Left renal cortex interstitium (tissue), 4 donors: Measurements from ENCODE around the gene ATP6V1E1. TPM values are rescaled to one million over a fixed set of nuclear protein-coding genes. Genes with fewer than 3 reads are reported as not detected.
"Not testable (repeated sequence)": the region's sequence is repeated elsewhere in the genome, so short reads cannot be mapped to it uniquely, and the experiment has no call there.

Source experiments
- DNase-seq, 4 donors: peaks; one replicate each; pipeline ENCODE4 v3.0.0-alpha.2; 2013; ENCODE audit warnings: low read depth in 4 of 4, low spot score in 2 of 4, missing footprints in 1 of 4
- polyA plus RNA-seq, 4 donors: library from polyadenylated mRNA; unstranded; fragments of 120-200 nt; gene quantifications; one replicate each; pipeline ENCODE4 v1.2.1, GENCODE V29; 2013; ENCODE audit not compliant: insufficient read length in 4 of 4

ATP6V1E1 gene
- 100 to 1,000 TPM; 124 to 160 (median 131) TPM for polyA plus RNA-seq

- DNase-seq = peak; percentile 82 to 94 (median 90)
These were observed at the start of gene ATP6V1E1 for GRCh38 chr22:17628406-17629172. ATP6V1E1 (minus strand) TSS chr22:17628749; CDS start chr22:17628635, 114 bp downstream.

- no peak for DNase-seq
These were observed 47.0 kb upstream of the ATP6V1E1 start for GRCh38 chr22:17675584-17675983.

DNA sequence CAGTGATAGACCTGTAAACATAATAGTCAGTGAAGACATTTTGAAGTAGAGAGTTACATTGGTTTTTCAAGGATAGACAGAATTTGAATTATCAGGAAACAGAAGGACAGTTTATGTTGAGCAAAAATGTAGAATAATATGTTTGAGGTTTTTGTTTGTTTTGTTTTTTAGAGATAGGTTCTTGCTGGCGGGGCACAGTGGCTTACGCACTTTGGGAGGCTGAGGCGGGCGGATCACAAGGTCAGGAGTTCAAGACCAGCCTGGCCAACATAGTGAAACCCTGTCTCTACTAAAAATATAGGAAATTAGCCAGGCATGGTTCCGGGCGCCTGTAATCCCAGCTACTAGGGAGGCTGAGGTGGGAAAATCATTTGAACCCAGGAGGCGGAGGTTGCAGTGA is 45.6 kb upstream of the ATP6V1E1 start:
- DNase-seq = no peak

DNA sequence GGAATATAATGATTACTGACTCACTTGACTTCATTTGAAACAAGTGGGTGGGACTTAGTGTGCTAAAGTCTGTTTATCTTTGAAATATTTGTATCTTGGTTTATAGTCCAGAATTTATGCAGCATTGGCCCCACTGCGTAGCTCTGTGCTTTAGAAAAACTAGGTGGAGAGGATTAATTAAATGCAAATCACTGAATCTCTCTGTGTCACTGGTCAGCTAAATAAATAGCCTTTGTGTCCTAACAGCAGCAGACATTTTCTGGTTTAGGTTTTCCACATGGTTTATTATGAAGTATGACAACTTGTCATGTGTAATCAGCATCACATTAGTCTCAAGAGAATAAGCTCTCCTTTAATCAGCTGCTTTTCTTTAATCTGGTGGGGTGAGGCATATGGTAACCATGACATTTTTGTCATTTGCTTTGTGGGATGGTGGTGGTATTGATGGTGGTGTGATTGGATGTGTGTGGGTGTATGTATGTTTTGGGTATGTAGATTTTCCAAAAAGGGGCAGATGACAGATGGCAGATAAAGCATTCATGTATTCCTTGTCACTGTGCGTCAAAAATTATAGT is 44.0 kb upstream of the ATP6V1E1 start:
- DNase-seq = no peak

GRCh38 chr22:17671521-17672092 is 43.1 kb upstream of the ATP6V1E1 start:
- not testable (repeated sequence) for DNase-seq

DNA sequence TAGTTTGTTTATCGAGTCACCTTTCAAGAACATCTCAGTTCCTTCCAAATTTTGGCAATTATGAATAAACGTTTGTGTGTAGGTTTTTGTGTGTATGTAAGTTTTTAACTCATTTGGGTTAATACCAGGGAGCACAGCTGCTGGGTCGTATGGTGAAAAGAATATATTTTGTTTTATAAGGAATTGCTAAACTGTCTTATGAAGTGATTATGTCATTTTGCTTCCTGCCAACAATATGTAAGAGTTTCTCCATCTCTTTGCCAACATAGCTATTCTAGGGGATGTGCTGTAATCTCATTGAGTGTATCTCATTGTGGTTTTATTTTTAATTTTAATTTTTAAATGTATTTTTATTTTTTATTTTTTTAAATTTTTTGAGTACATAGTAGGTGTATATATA is 37.3 kb upstream of the ATP6V1E1 start:
- no peak for DNase-seq

- no peak for DNase-seq
These were observed 36.7 kb upstream of the ATP6V1E1 start for GRCh38 chr22:17665248-17665647.

GRCh38 chr22:17664414-17665055 is 36.0 kb upstream of the ATP6V1E1 start:
- DNase-seq = no peak

DNA sequence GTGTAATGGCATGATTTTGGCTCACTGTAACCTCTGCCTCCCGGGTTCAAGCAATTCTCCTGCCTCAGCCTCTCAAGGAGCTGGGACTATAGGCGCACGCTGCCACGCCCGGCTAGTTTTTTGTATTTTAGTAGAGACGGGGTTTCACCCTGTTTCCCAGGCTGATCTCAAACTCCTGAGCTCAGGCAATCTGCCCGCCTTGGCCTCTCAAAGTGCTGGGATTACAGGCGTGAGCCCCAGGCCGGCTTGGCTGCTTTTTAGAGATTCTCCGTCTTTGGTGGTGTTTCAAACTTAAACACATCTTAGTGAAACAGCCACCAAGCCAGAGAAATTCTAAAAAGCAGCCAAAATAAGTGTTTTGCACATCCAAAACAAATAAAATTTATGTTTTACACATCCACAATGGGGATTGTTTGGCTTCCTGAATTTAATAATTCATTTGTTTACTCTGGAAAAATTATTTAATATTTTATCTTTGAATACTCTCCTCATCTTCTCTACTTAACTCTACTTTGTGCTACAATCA is 28.4 kb upstream of the ATP6V1E1 start:
- DNase-seq = no peak

DNA sequence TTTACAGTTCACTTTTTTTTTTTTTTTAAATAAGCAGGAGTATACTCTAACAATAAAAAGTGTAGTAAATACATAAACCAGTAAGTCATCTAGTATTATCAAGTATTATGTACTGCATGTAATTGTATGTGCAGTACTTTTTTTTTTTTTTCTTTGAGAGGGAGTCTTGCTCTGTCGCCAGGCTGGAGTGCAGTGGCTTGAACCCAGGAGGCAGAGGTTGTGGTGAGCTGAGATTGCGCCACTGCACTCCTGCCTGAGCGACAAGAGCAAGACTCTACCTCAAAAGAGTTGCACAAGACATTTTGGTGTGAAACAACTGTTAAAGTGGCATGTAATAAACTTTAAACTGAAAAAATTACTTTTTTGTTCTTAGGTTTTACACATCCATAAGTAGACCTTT is 26.7 kb upstream of the ATP6V1E1 start:
- DNase-seq = no peak

DNA sequence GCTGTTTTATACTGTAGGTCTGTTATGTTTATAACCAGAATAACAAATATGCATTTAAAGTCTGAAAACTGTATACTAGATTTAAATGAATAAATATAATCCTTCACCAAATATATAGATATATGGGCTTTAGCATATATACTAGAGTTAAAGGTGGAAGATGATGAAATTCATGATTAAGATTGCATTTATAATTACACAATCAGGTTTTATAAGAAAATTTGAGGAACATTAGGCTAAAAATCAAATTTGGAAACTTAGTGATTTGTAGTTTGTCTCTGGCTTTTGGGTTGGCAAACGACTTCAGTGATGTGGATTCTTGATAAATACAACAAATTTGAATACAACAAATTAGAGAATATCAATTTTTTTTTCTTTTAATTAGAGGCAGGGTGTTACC is 20.0 kb upstream of the ATP6V1E1 start:
- no peak for DNase-seq

DNA sequence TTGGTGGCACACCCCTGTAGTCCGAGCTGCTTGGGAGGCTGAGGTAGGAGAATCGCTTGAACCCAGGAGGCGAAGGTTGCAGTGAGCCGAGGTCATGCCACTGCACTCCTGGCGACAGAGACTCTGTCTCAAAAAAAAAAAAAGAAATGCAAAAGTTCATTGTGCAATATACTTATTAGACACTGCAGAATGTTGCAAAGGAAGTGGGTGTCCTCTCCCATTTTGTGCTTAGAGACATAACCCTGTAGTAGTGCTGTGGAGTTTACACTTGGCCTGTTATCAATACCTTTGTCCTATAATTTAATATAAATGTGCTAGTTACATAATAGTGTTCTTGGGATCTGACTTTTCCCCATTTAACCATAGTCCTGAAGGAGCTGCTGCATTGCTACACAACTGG is 19.4 kb upstream of the ATP6V1E1 start:
- DNase-seq = no peak

DNA sequence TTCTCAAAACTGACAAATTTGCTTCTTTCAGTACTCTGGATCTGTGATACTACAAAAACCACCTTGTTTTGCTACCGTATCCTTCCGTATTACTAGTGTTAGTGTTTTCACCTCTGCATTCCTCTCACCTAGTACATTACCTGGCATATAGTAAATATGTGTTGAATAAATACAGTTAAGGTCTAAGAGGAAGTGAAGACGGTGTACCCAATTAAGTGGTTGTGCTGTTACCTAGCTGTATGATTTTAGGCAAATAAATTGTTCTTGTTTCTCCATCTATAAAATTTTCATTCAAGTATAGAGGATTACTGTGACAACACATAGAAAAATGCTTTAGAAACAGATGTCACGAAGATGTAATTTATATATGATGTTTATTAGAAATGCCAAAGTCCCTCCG is 18.9 kb upstream of the ATP6V1E1 start:
- DNase-seq = no peak

DNA sequence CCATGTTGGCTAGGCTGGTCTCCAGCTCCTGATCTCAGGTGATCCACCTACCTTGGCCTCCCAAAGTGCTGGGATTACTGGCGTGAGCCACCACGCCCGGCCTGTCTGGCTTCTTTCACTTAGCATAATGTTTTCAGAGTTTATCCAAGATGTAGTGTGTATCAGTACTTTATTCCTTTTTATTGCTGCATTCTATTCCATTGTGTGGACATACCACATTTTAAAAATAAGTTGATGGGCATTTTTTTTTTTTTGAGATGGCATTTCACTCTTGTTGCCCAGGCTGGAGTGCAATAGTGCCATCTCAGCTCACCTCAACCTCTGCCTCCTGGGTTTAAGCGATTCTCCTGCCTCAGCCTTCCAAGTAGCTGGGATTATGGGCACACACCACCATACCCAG is 13.8 kb upstream of the ATP6V1E1 start:
- not testable (repeated sequence) for DNase-seq

- DNase-seq = no peak
These were observed 12.7 kb upstream of the ATP6V1E1 start for GRCh38 chr22:17641269-17641668.

DNA sequence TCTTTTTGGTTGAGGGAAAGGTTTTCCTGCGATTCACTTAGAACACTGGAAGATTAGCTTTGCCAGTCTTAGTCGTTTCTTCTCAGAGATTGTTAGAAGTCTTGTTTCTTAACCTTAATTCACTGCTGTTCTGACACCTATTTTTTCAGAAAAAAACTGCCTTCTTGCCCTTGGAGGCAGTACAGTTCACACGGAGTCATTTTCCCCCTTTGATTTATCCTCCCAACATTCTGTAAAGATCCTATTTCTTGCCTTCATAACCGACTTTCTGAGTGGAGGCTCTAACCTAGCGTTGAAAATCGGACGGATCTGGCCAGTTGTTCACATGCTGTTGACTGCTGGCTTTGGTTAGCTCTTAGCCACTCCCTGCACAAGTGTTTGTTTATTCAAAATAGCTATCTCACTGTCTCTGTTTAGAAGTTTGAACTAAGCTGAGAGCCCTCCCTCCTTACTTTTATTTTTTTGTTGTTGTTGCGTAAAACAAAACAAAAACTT is 10.7 kb upstream of the ATP6V1E1 start:
- DNase-seq = peak; percentile 38 to 53 (median 42)

DNA sequence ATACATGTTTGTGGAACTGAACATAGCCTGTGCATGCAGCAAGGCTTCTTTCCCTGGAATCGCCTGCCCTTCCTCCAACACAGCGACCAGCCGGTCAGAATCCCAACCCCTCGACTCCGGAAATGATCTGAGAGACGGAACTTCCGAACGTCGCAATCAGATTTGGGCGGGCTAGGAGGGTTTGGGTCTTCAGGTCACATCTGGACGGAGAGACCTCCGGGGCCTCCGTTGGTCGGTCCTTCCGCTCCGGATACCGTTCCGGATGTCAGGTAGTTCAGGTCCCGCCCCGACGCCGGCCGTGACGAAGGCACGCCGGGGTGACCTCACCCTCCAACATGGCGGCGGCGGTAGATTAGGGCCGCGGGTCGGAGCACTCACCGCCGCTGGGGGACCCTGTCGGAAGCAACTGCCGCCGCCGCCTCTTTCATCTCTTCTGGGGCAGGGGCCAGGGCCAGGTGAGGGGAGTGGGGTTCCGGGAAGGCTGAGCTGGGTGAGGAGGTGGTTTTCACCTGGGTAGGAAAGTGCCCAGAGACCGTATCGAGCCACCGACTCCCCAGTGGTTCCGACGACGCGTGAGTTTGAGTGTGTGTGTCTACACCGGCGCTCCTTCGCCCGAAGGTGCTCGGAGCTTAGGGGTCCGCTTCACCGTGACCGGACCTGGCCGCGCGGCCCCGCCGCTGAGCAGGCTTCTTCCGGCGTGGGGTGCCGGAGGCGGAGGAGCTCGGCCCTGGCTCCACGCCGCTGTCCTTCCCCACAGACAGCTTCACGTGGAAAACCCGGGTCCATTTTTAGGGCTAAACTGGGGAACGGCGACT is 10.1 kb upstream of the ATP6V1E1 start, which contains the start of gene BCL2L13:
Gene BCL2L13 (plus strand): TSS at position 326 of the 815 bp plus-strand sequence. CDS start 16,955 bp downstream, outside the sequence.
- DNase-seq = peak; percentile 83 to 91 (median 86)

DNA sequence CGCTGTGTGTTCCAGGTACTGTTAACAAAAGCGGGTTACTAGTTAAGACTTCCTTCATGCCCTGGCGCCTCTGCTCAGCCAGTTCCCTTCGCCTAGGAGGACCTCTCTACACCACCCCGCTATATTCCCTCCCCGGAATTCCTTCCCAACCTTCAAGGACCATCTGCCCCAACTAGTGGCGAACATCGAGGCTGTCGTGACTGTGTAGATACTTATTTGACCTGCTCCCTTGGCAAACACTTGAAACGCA is 9.6 kb upstream of the ATP6V1E1 start:
- no peak for DNase-seq

DNA sequence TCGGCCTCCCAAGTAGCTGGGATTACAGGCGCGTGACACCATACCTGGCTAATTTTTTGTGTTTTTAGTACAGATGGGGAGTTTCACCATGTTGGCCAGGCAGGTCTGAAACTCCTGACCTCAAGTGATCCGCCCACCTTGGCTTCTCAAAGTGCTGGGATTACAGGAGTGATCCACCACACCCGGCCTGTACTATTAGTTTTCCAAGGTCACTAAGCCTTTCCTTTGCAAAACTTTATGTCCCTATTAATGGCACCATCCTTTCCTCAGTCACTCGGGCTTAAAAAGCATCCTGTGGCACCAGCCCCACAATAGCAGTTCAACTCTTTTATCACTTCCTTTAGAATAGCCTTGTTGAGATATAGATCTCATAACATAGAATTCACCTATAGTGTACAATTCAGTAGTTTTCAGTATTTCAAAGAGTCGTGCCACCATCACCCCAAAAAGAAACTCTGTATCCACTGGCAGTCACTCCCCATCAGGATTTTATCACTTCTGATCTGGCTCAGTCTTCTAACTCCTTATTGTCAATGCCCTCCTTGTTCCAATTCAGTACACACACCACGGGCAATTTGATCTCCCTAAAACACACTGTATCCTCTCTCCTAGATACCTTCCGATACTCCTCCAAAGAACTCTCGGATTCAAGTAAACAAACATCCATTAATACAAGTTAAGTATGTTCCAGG is 9.1 kb upstream of the ATP6V1E1 start:
- no peak for DNase-seq

DNA sequence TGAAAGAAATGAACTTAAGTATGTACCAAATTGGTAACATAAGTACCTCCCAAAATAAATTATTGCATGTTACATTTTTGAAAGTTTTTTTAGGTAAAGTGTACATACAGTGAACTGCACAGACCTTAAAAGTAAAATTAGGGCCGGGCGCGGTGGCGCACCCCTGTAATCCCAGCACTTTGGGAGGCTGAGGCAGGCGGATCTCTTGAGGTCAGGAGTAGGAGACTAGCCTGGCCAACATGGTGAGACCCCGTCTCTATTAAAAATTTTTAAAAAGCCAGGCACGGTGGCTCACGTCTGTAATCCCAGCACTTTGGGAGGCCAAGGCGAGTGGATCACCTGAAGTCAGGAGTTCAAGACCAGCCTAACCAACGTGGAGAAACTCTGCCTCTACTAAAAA is 8.3 kb upstream of the ATP6V1E1 start:
- not testable (repeated sequence) for DNase-seq
